Neural cell (in vitro differentiated cells): Measurements from ENCODE around the gene ZCCHC14. TPM values are rescaled to one million over a fixed set of nuclear protein-coding genes. Genes with fewer than 3 reads are reported as not detected.

Experiments
- H2AFZ ChIP-seq: fragments of 200-600, 300-800 bp; sonication (generic), shearing (Covaris generic); 2 replicates; pipeline ENCODE4 v1.6.0; 2014; ENCODE audit warnings: low read depth, mild to moderate bottlenecking, antibody characterized with exemption, low read length, moderate library complexity
- H3F3A ChIP-seq: fragments of 200-600 bp; shearing (Covaris generic); 2 replicates; pipeline ENCODE4 v1.6.1; 2016; ENCODE audit warnings: mild to moderate bottlenecking, moderate library complexity, mixed read lengths, antibody characterized with exemption, low read length; ENCODE audit not compliant: insufficient read depth, poor library complexity, severe bottlenecking
- H3K27ac ChIP-seq: fragments of 200-600, 300-800 bp; sonication (generic), shearing (Covaris generic); 2 replicates; pipeline ENCODE4 v1.5.1; 2014; ENCODE audit warnings: mild to moderate bottlenecking, low read length, moderate library complexity
- H3K27me3 ChIP-seq: fragments of 300-800, 200-600 bp; sonication (generic), shearing (Covaris generic); 2 replicates; pipeline ENCODE4 v1.6.0; 2014; ENCODE audit warnings: mild to moderate bottlenecking, low read depth, low read length, moderate library complexity; ENCODE audit not compliant: insufficient read depth
- H3K36me3 ChIP-seq: fragments of 300-800, 200-600 bp; sonication (generic), shearing (Covaris generic); 2 replicates; pipeline ENCODE4 v1.5.1; 2014; ENCODE audit warnings: mild to moderate bottlenecking, antibody characterized with exemption, low read length, moderate library complexity; ENCODE audit not compliant: insufficient read depth
- H3K4me2 ChIP-seq: fragments of 300-800, 200-600 bp; sonication (generic), shearing (Covaris generic); 2 replicates; pipeline ENCODE4 v1.6.0; 2014; ENCODE audit warnings: mild to moderate bottlenecking, low read length
- H3K4me3 ChIP-seq: fragments of 300-800, 200-600 bp; sonication (generic), shearing (Covaris generic); 2 replicates; pipeline ENCODE4 v1.5.1; 2014; ENCODE audit warnings: mild to moderate bottlenecking, low read length, moderate library complexity
- H3K79me2 ChIP-seq: fragments of 200-600 bp; shearing (Covaris generic); replicated peaks from 2 replicates; pipeline ENCODE4 v1.6.0; 2014; ENCODE audit warnings: mild to moderate bottlenecking, low read length, moderate library complexity; ENCODE audit not compliant: insufficient read depth
- H3K9ac ChIP-seq: fragments of 300-800, 200-600 bp; sonication (generic), shearing (Covaris generic); 2 replicates; pipeline ENCODE4 v1.6.1; 2016; ENCODE audit warnings: mild to moderate bottlenecking, low read length, mixed read lengths
- H3K9me2 ChIP-seq: fragments of 200-600 bp; shearing (Covaris generic); 2 replicates; pipeline ENCODE4 v1.6.1; 2016; ENCODE audit warnings: mild to moderate bottlenecking, low read length, mixed read lengths; ENCODE audit not compliant: insufficient read depth
- H3K9me3 ChIP-seq: fragments of 200-600, 300-800 bp; sonication (generic), shearing (Covaris generic); 2 replicates; pipeline ENCODE4 v1.6.1; 2016; ENCODE audit warnings: mild to moderate bottlenecking, mixed run types, low read length, moderate library complexity, mixed read lengths
- H4K20me1 ChIP-seq: fragments of 200-600 bp; shearing (Covaris generic); 2 replicates; pipeline ENCODE4 v1.6.1; 2016; ENCODE audit warnings: mild to moderate bottlenecking, mixed run types; ENCODE audit not compliant: insufficient read depth
- CTCF ChIP-seq: fragments of 450-650 bp; IDR thresholded peaks from 2 replicates; pipeline ENCODE4 v1.5.1; 2014; ENCODE audit warnings: antibody characterized with exemption, mild to moderate bottlenecking, moderate library complexity; ENCODE audit not compliant: poor library complexity, severe bottlenecking
- EP300 ChIP-seq: fragments of 450-650 bp; conservative IDR thresholded peaks from 2 replicates; pipeline ENCODE4 v1.6.1; 2014; ENCODE audit warnings: antibody characterized with exemption, mild to moderate bottlenecking, moderate library complexity; ENCODE audit not compliant: poor library complexity, severe bottlenecking
- EZH2 ChIP-seq: fragments of 200-600, 300-800 bp; shearing (Covaris generic), sonication (generic); IDR thresholded peaks from 2 replicates; pipeline ENCODE4 v1.6.1; 2014; ENCODE audit warnings: antibody characterized with exemption, low read length, borderline replicate concordance, mild to moderate bottlenecking; ENCODE audit not compliant: insufficient read depth, poor library complexity, severe bottlenecking
- MXI1 ChIP-seq: fragments of 450-650 bp; conservative IDR thresholded peaks from 2 replicates; pipeline ENCODE4 v1.6.1; 2014; ENCODE audit warnings: antibody characterized with exemption, mild to moderate bottlenecking; ENCODE audit not compliant: poor library complexity, severe bottlenecking
- POLR2AphosphoS5 ChIP-seq: IDR thresholded peaks from 2 replicates; pipeline ENCODE4 v1.6.1; 2012
- RAD21 ChIP-seq: fragments of 450-650 bp; conservative IDR thresholded peaks from 2 replicates; pipeline ENCODE4 v1.6.1; 2014; ENCODE audit warnings: antibody characterized with exemption, mild to moderate bottlenecking, moderate library complexity
- REST ChIP-seq: IDR thresholded peaks from 2 replicates; pipeline ENCODE4 v1.6.1; 2012; ENCODE audit warnings: borderline replicate concordance
- SMC3 ChIP-seq: fragments of 450-650 bp; conservative IDR thresholded peaks from 2 replicates; pipeline ENCODE4 v1.6.1; 2014; ENCODE audit warnings: antibody characterized with exemption, mild to moderate bottlenecking, moderate library complexity; ENCODE audit not compliant: poor library complexity
- TAF1 ChIP-seq: IDR thresholded peaks from 2 replicates; pipeline ENCODE4 v1.6.1; 2012; ENCODE audit warnings: low read depth
- polyA plus RNA-seq: library from polyadenylated mRNA; depleted of rRNA; stranded (reverse); fragments of >200 nt; gene quantifications from 2 replicates; pipeline ENCODE4 v1.2.3, GENCODE V29; 2014

ZCCHC14 gene
- polyA plus RNA-seq, 1 donor from 2014 or later = 22.1 TPM

GRCh38 chr16:87369796-87370719 is 122.8 kb downstream of the ZCCHC14 start:
- no peaks in the 10 kb centered on the region for H3K79me2 ChIP-seq
- no peaks in the 10 kb centered on the region for H3F3A ChIP-seq
- H2AFZ ChIP-seq = no peak overlapping the region
- no peaks in the 10 kb centered on the region for H3K9me3 ChIP-seq
- no peaks in the 10 kb centered on the region for H3K9me2 ChIP-seq
- H3K4me2 ChIP-seq = no peak overlapping the region
- H3K36me3 ChIP-seq = no peaks in the 10 kb centered on the region
- no peak overlapping the region for H3K4me3 ChIP-seq
- no peak overlapping the region for H3K27ac ChIP-seq
- no peak overlapping the region for H3K9ac ChIP-seq
- TF ChIP-seq MXI1 (no peak), RAD21 (no peak), REST (no peak), TAF1 (no peak), EP300 (no peak), CTCF (no peak), SMC3 (no peak), POLR2AphosphoS5 (no peak), EZH2 (no peak)
- H3K27me3 ChIP-seq = no peaks in the 10 kb centered on the region
- H4K20me1 ChIP-seq = no peaks in the 10 kb centered on the region

GRCh38 chr16:87369117-87369765 is 123.6 kb downstream of the ZCCHC14 start:
- H3K4me2 ChIP-seq = no peak overlapping the region
- H3K9ac ChIP-seq = no peak overlapping the region
- H3K4me3 ChIP-seq = no peak overlapping the region
- no peak overlapping the region for H2AFZ ChIP-seq
- TF ChIP-seq REST (no peak), CTCF (no peak), RAD21 (no peak), POLR2AphosphoS5 (no peak), SMC3 (no peak), MXI1 (no peak), EP300 (no peak), EZH2 (no peak), TAF1 (no peak)
- H3K27me3 ChIP-seq = no peaks in the 10 kb centered on the region
- no peaks in the 10 kb centered on the region for H3K36me3 ChIP-seq
- no peaks in the 10 kb centered on the region for H3K9me3 ChIP-seq
- no peaks in the 10 kb centered on the region for H3K9me2 ChIP-seq
- no peaks in the 10 kb centered on the region for H3K79me2 ChIP-seq
- H3K27ac ChIP-seq = no peak overlapping the region
- H3F3A ChIP-seq = no peaks in the 10 kb centered on the region
- H4K20me1 ChIP-seq = no peaks in the 10 kb centered on the region
